ENCODE measurements around the gene EVA1B.

EVA1B gene

DNA sequence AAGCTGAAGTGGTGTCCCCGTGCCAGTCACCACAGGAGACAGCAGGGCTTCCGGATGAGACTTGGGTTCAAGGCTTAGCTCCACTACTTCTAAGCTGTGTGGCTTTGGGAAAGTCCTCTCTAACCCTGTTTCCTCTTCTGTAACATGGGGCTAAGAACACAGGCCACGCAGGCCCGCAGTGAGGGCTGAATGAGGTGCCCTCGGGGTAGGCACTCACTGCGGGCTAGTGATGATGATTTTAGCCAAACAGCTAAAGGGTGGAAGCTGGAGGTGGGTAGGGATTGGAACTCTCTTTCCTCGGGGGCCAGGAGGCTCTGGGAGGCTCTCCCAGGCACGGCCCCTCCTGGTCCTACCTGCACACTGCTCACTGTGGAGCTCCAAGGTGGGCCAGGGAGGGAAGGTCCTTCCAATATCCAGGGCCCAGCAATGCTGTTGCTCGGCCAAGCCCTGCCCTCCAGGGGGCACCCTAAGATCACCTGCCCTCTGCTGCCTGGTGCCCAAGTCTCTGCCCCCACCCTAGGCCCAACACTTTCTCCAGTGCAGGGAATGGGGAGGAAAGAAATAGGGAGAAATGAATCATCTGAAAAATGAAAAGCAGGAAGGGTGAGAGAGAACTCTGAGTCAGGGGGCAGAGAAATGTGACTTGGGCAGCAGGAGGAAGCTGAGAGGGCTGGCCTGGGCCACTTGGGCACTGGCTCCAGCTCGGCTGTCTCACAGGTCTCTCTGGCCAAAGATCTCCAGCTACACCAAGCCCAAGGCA is 19.2 kb upstream of the EVA1B start:
- TF ChIP-seq, protein P1, sequence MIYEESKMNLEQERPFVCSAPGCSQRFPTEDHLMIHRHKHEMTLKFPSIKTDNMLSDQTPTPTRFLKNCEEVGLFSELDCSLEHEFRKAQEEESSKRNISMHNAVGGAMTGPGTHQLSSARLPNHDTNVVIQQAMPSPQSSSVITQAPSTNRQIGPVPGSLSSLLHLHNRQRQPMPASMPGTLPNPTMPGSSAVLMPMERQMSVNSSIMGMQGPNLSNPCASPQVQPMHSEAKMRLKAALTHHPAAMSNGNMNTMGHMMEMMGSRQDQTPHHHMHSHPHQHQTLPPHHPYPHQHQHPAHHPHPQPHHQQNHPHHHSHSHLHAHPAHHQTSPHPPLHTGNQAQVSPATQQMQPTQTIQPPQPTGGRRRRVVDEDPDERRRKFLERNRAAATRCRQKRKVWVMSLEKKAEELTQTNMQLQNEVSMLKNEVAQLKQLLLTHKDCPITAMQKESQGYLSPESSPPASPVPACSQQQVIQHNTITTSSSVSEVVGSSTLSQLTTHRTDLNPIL (CRISPR knock-in tag; IDR thresholded peaks at IDR 0.05; ENCODE audit: low read depth): no peak
- TF ChIP-seq ZFP3 (CRISPR knock-in tag; IDR thresholded peaks at IDR 0.05) (no peak), TOX (CRISPR knock-in tag; IDR thresholded peaks at IDR 0.05; ENCODE audit: borderline replicate concordance) (no peak), ZNF70 (CRISPR knock-in tag; IDR thresholded peaks at IDR 0.05) (no peak), CSDC2 (CRISPR knock-in tag; IDR thresholded peaks at IDR 0.05) (no peak), OSR1 (CRISPR knock-in tag; IDR thresholded peaks at IDR 0.05) (no peak), BACH2 (CRISPR knock-in tag; IDR thresholded peaks at IDR 0.05; ENCODE audit: borderline replicate concordance) (no peak), GLIS3 (CRISPR knock-in tag; IDR thresholded peaks at IDR 0.05) (no peak), ZC3H10 (CRISPR knock-in tag; IDR thresholded peaks at IDR 0.05) (no peak), ESRRG (CRISPR knock-in tag; IDR thresholded peaks at IDR 0.05) (no peak), ZNF8 (CRISPR knock-in tag; IDR thresholded peaks at IDR 0.05) (no peak), ZFP30 (CRISPR knock-in tag; IDR thresholded peaks at IDR 0.05) (no peak), ZNF565 (CRISPR knock-in tag; conservative IDR thresholded peaks at IDR 0.05; ENCODE audit: low read depth) (no peak)
- TF ChIP-seq, protein P2, sequence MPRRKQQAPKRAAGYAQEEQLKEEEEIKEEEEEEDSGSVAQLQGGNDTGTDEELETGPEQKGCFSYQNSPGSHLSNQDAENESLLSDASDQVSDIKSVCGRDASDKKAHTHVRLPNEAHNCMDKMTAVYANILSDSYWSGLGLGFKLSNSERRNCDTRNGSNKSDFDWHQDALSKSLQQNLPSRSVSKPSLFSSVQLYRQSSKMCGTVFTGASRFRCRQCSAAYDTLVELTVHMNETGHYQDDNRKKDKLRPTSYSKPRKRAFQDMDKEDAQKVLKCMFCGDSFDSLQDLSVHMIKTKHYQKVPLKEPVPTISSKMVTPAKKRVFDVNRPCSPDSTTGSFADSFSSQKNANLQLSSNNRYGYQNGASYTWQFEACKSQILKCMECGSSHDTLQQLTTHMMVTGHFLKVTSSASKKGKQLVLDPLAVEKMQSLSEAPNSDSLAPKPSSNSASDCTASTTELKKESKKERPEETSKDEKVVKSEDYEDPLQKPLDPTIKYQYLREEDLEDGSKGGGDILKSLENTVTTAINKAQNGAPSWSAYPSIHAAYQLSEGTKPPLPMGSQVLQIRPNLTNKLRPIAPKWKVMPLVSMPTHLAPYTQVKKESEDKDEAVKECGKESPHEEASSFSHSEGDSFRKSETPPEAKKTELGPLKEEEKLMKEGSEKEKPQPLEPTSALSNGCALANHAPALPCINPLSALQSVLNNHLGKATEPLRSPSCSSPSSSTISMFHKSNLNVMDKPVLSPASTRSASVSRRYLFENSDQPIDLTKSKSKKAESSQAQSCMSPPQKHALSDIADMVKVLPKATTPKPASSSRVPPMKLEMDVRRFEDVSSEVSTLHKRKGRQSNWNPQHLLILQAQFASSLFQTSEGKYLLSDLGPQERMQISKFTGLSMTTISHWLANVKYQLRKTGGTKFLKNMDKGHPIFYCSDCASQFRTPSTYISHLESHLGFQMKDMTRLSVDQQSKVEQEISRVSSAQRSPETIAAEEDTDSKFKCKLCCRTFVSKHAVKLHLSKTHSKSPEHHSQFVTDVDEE (CRISPR knock-in tag; IDR thresholded peaks at IDR 0.05): no peak
- TF ChIP-seq, protein P3, sequence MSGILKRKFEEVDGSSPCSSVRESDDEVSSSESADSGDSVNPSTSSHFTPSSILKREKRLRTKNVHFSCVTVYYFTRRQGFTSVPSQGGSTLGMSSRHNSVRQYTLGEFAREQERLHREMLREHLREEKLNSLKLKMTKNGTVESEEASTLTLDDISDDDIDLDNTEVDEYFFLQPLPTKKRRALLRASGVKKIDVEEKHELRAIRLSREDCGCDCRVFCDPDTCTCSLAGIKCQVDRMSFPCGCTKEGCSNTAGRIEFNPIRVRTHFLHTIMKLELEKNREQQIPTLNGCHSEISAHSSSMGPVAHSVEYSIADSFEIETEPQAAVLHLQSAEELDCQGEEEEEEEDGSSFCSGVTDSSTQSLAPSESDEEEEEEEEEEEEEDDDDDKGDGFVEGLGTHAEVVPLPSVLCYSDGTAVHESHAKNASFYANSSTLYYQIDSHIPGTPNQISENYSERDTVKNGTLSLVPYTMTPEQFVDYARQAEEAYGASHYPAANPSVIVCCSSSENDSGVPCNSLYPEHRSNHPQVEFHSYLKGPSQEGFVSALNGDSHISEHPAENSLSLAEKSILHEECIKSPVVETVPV (CRISPR knock-in tag; IDR thresholded peaks at IDR 0.05): no peak
- TF ChIP-seq, protein P4, sequence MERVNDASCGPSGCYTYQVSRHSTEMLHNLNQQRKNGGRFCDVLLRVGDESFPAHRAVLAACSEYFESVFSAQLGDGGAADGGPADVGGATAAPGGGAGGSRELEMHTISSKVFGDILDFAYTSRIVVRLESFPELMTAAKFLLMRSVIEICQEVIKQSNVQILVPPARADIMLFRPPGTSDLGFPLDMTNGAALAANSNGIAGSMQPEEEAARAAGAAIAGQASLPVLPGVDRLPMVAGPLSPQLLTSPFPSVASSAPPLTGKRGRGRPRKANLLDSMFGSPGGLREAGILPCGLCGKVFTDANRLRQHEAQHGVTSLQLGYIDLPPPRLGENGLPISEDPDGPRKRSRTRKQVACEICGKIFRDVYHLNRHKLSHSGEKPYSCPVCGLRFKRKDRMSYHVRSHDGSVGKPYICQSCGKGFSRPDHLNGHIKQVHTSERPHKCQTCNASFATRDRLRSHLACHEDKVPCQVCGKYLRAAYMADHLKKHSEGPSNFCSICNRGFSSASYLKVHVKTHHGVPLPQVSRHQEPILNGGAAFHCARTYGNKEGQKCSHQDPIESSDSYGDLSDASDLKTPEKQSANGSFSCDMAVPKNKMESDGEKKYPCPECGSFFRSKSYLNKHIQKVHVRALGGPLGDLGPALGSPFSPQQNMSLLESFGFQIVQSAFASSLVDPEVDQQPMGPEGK (CRISPR knock-in tag; IDR thresholded peaks at IDR 0.05; ENCODE audit: borderline replicate concordance): no peak

DNA sequence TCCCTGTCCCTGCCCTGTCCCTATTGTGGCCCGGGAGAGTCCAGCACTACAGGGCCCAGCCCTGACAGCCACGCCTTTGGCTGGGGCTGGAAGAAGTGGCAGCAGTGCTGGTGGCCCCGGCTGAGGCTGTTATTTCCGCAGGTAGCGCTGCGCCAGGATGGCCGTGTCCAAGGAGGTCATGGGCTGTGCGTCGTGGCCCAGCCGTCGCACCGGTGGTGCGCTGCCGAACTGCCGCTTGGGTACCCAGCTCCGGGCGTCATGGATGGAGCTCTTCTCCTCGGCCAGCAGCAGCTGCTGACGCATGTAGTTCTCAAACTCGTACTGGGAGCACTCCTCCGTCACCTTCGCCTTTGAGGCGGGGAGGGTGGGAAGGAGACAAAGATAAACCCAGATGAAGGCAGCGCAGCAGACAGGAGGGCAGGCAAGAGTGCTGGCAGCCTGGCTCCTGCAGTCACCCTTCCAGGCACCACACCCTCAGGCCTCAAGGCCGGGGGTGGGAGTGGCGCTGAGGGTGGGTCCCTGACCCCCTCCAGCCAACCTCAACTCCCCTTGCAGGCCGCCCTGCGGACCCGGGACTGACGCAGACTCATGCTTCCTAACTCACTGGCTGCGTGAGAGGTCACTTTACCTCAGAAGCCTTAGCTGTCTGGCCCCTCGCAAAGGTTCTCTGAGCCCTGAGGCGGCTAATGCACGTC is 18.3 kb upstream of the EVA1B start:
- TF ChIP-seq, protein P5, sequence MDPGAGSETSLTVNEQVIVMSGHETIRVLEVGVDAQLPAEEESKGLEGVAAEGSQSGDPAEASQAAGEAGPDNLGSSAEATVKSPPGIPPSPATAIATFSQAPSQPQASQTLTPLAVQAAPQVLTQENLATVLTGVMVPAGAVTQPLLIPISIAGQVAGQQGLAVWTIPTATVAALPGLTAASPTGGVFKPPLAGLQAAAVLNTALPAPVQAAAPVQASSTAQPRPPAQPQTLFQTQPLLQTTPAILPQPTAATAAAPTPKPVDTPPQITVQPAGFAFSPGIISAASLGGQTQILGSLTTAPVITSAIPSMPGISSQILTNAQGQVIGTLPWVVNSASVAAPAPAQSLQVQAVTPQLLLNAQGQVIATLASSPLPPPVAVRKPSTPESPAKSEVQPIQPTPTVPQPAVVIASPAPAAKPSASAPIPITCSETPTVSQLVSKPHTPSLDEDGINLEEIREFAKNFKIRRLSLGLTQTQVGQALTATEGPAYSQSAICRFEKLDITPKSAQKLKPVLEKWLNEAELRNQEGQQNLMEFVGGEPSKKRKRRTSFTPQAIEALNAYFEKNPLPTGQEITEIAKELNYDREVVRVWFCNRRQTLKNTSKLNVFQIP (CRISPR knock-in tag; IDR thresholded peaks at IDR 0.05; ENCODE audit: borderline replicate concordance, low read depth): no peak
- no peak for TF ChIP-seq ZC3H10 (CRISPR knock-in tag; IDR thresholded peaks at IDR 0.05)
- no peak for TF ChIP-seq ZNF565 (CRISPR knock-in tag; conservative IDR thresholded peaks at IDR 0.05; ENCODE audit: low read depth)
- TF ChIP-seq CSDC2 (CRISPR knock-in tag; IDR thresholded peaks at IDR 0.05): no peak
- TF ChIP-seq ESRRG (CRISPR knock-in tag; IDR thresholded peaks at IDR 0.05): no peak
- TF ChIP-seq ISL1 (CRISPR knock-in tag; IDR thresholded peaks at IDR 0.05): no peak
- no peak for TF ChIP-seq ZNF70 (CRISPR knock-in tag; IDR thresholded peaks at IDR 0.05)
- no peak for TF ChIP-seq TOX (CRISPR knock-in tag; IDR thresholded peaks at IDR 0.05; ENCODE audit: borderline replicate concordance)
- no peak for TF ChIP-seq ARNTL (CRISPR knock-in tag; IDR thresholded peaks at IDR 0.05; ENCODE audit: borderline replicate concordance, low read depth)
- TF ChIP-seq SNAI2 (CRISPR knock-in tag; IDR thresholded peaks at IDR 0.05): no peak
- TF ChIP-seq, protein P3 (CRISPR knock-in tag; IDR thresholded peaks at IDR 0.05): no peak
- TF ChIP-seq, protein P2 (CRISPR knock-in tag; IDR thresholded peaks at IDR 0.05): no peak
- no peak for TF ChIP-seq PPARA (CRISPR knock-in tag; IDR thresholded peaks at IDR 0.05; ENCODE audit: borderline replicate concordance)
- TF ChIP-seq, protein P1 (CRISPR knock-in tag; IDR thresholded peaks at IDR 0.05; ENCODE audit: low read depth): no peak
- no peak for TF ChIP-seq RARB (CRISPR knock-in tag; IDR thresholded peaks at IDR 0.05)
- no peak for ATAC-seq

More for the DNA sequence above, 19.2 kb upstream of the EVA1B start:
- peak; percentile 91 for ATAC-seq

All from SK-N-SH treated with all-trans-retinoic acid at 6 μM for 48 hours (cell line).